Stomach smooth muscle (tissue), 2 donors: ENCODE measurements around the gene FYN.

Experiments
- H3K27ac ChIP-seq: one replicate; pipeline ENCODE4 v1.7.0; 2013; ENCODE audit warnings: mild to moderate bottlenecking, low read length, inconsistent platforms
- H3K27me3 ChIP-seq, 2 donors: one replicate each; pipeline ENCODE4 v1.7.0; 2013; ENCODE audit warnings: low read length in 2 of 2; ENCODE audit not compliant: insufficient read depth in 2 of 2, control insufficient read depth in 1 of 2
- H3K36me3 ChIP-seq, 2 donors: one replicate each; pipeline ENCODE4 v1.7.0; 2013; ENCODE audit warnings: low read length in 2 of 2; ENCODE audit not compliant: control insufficient read depth in 2 of 2, insufficient read depth in 2 of 2
- H3K4me1 ChIP-seq: one replicate; pipeline ENCODE4 v1.7.0; 2013; ENCODE audit warnings: low read length; ENCODE audit not compliant: control insufficient read depth, insufficient read depth
- H3K4me3 ChIP-seq, 2 donors: one replicate each; pipeline ENCODE4 v1.7.0; 2013; ENCODE audit warnings: low read length in 2 of 2
- H3K9ac ChIP-seq, 2 donors: one replicate each; pipeline ENCODE4 v1.7.0; 2013; ENCODE audit warnings: low read length in 2 of 2, mild to moderate bottlenecking in 1 of 2
- H3K9me3 ChIP-seq, 2 donors: one replicate each; pipeline ENCODE4 v1.7.0; 2013; ENCODE audit warnings: low read length in 2 of 2; ENCODE audit not compliant: control insufficient read depth in 2 of 2
- donor health status: healthy.
- donor health status: Pancreatic carcinoma.

The FYN gene

DNA sequence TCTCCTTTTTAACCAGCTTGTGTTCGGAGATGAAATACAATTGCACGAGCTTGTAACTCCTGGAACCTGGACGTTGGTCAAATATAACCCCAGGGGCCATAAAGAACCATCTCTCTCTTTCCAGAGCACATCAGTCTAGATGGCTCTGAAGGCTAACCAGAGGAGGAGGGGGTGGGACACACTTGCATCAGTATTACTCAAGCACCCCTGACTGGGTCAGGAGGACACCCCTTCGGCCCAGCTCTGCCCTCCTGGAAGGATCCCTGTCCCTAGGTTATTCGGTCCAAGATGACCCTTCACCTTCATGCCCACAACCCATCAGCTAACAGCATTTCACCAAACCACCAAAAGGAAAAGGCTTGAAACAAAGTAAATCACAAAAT is 67.1 kb downstream of the FYN start:
- no peaks in the 10 kb centered on the region for H3K27me3 ChIP-seq
- peaks cover 15% of the 10 kb centered on the region for H3K4me1 ChIP-seq
- no peak overlapping the region for H3K9ac ChIP-seq
- no peaks in the 10 kb centered on the region for H3K36me3 ChIP-seq
- no peaks in the 10 kb centered on the region for H3K9me3 ChIP-seq
- H3K4me3 ChIP-seq, result no peak overlapping the region
- H3K27ac ChIP-seq, result no peak overlapping the region

DNA sequence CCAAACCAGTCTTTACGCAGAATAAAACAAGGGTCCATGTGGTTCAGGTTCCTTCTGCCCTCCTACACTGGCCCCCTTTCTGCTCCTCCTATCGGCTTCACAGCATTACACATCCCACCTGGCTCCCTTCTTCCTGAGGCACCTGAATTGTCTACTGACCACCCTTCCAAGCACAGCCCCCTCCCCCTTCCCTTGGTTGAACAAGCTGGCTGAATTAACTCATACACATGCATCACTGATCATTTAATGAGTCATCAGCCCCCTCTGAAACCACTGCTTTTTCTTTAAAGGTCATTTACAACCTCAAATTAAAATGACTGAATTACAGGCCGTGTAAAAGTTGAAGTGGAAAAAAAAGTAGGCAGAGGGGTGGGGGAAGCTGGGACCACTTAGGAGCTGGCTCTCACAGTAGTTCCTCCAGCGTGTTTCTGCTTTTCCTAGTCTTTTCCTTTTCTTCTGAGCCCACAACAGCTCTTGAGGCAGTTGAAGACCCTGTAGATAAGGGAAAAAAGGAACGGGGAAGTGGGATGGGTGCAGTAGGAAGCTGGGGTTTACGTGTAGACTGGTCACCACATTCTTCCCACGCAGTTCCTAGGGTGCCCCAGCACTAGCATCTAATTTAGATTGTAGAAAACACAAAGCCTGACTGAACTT is 67.6 kb downstream of the FYN start:
- H3K4me3 ChIP-seq, result no peak overlapping the region
- no peak overlapping the region for H3K9ac ChIP-seq
- no peaks in the 10 kb centered on the region for H3K36me3 ChIP-seq
- no peaks in the 10 kb centered on the region for H3K9me3 ChIP-seq
- no peak overlapping the region for H3K27ac ChIP-seq
- H3K27me3 ChIP-seq, result no peaks in the 10 kb centered on the region
- H3K4me1 ChIP-seq, result peaks cover 15% of the 10 kb centered on the region

DNA sequence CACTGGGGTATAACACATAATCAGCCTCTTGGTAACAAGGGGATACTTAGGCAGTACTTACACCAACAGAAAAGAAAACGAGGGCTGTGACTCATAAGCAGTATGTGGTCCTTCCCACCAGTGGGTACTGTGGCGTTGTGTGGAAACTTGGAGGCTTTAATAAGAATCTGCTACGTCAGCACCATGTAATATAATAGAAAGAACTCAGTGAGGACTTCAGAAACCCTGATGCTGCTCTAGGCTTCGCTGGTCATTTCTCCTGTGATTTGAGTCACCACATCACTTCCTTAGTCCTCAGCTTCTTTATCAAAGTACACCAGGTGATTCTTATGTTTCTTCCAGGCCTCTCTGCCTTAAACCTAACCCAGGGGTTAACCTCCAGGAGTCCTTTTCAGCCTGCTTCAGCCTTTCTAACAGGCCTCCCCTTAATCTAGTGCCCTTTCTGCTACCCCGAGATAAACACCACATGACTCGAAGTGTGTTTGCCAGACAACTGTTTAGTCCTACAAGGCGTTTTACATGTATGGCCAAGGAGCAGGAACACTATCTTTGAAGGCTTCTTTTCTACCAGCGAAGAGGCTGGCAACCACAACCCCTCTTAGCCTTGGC is 68.5 kb downstream of the FYN start:
- no peaks in the 10 kb centered on the region for H3K27me3 ChIP-seq
- no peaks in the 10 kb centered on the region for H3K9me3 ChIP-seq
- H3K4me1 ChIP-seq, result peaks cover 15% of the 10 kb centered on the region
- no peaks in the 10 kb centered on the region for H3K36me3 ChIP-seq
- H3K27ac ChIP-seq, result no peak overlapping the region
- no peak overlapping the region for H3K4me3 ChIP-seq
- no peak overlapping the region for H3K9ac ChIP-seq

DNA sequence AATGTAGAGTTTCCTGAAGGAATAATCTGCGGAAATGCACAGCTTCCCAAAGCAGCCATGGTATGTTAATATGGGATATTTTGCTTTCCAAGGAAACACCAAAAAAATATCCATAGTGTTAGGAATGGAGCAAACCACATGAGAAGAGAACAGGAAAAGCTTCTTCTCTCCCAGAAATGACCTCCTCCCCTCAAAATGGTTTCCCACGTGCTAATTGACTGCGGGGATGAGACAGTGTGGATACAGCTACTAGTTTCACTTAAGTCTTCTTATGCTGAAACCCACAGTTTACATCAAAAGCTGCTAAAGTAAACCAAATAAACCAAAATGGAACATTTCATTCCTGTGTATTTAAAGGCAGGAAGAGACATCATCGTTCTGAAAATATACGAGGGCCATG is 69.4 kb downstream of the FYN start:
- H3K4me3 ChIP-seq, result no peak overlapping the region
- no peaks in the 10 kb centered on the region for H3K36me3 ChIP-seq
- no peaks in the 10 kb centered on the region for H3K27me3 ChIP-seq
- peaks cover 18% of the 10 kb centered on the region for H3K4me1 ChIP-seq
- no peaks in the 10 kb centered on the region for H3K9me3 ChIP-seq
- no peak overlapping the region for H3K27ac ChIP-seq
- no peak overlapping the region for H3K9ac ChIP-seq

DNA sequence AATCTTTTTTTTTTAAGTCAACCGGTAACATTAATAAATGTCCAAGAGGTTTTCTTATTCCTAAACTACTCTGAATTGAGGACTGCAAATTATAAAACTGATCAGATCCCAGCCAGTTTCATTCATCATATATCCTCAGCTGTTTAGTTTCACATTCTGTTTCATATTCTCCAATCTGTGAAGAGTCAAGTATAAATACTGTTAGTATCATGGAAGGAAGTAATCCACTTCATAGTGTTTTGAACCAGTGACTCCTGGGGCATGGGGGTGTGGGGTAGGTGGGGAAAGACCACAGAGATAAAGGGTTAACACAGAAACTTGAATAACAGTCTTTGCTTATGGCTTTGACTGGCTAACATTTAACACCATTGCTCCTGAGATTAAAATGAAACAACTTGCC is 69.9 kb downstream of the FYN start:
- Histone ChIP-seq H3K4me1 (peaks cover 18% of the 10 kb centered on the region), H3K27ac (no peak overlapping the region), H3K4me3 (no peak overlapping the region), H3K27me3 (no peaks in the 10 kb centered on the region), H3K9me3 (no peaks in the 10 kb centered on the region), H3K9ac (no peak overlapping the region), H3K36me3 (no peaks in the 10 kb centered on the region)

DNA sequence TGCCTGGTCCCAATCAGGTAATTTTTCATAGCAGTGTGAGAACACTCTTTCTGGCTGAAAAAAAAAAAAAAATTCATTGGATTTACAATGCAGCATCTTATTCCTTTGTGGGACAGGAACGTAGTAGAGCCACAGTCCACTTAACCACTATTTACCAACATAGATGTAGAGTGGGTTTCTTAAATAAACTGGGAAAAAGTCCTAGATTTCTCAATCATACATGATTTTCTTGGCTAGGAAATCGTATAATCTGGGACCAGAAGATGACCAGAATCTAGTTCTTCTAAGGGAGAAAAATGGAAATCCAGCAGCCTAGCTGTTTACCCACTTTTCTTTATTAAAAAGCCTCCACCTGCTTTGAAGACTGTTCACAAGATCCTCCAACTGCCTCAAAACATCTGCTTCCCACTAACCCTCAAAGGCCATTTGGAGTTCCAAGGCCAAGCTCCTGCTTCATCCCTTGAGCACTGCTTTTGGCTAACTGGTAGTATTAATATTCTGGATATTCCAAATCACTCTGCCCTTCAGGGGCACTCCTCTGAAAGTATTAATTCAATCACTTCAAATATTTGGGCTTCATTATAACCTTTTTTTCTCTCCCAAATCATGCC is 70.4 kb downstream of the FYN start:
- H3K27ac ChIP-seq, result no peak overlapping the region
- no peak overlapping the region for H3K9ac ChIP-seq
- no peaks in the 10 kb centered on the region for H3K27me3 ChIP-seq
- no peak overlapping the region for H3K4me3 ChIP-seq
- no peaks in the 10 kb centered on the region for H3K36me3 ChIP-seq
- H3K4me1 ChIP-seq, result peaks cover 16% of the 10 kb centered on the region
- H3K9me3 ChIP-seq, result no peaks in the 10 kb centered on the region

DNA sequence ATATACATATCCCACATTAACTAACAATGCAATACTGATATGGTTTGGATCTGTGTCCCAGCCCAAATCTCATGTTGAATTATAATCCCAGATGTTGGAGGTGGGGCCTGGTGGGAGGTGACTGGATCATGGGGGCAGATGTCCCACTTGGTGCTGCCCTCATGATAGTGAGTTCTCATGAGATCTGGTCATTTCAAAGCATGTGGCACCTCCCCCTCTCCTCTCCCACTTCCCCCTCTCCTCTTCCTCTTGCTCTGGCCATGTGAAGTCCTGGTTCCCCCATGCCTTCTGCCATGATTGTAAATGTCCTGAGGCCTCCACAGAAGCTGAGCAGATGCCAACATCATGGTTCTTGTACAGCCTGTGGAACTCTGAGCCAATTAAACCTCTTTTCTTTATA is 71.2 kb downstream of the FYN start:
- H3K27ac ChIP-seq, result no peak overlapping the region
- no peaks in the 10 kb centered on the region for H3K27me3 ChIP-seq
- H3K9me3 ChIP-seq, result no peaks in the 10 kb centered on the region
- H3K36me3 ChIP-seq, result no peaks in the 10 kb centered on the region
- H3K4me3 ChIP-seq, result no peak overlapping the region
- peaks cover 16% of the 10 kb centered on the region for H3K4me1 ChIP-seq
- H3K9ac ChIP-seq, result no peak overlapping the region

DNA sequence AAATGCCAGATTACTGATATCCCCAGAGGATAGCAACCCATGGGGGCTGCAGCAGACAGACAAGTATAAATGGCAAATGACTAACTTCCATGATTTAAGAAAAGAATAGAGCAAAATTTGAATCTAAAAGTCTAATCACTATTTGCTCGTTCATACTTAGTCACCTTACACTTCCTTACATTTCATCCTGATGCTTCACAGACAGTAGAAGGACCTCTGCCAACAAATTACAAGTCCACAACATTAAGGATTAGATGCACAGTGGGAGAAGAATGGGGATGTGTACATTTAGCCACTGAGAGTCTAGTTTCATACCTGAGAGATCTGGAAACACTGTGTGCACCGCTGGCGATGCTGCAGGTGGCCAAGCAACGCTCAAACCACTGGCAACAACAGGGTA is 72.4 kb downstream of the FYN start:
- H3K4me3 ChIP-seq, result no peak overlapping the region

DNA sequence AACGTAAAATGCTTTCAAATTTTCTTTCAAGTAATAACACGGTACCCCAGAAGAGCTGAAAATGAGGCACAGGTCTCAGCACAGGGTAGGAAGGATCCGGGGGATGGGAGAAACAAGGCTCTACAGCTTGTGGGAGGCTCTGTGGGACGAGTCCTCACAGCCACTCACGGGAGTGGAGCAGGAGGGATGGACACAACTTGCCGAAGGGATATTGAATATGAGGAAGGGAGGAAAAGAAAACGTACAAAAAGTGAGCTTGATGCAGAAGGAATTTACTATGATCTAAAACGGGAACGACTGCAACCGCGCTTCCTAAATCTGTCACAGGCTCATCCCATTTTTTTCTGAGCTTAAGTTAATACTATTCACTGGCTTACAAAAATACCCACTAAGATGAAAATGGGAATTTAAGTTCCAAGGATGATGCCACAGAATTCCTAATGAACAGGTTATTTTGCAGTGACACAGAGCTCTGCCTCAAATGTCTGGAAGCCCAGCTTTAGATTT is 72.9 kb downstream of the FYN start:
- H3K4me3 ChIP-seq, result no peak overlapping the region
- no peaks in the 10 kb centered on the region for H3K27me3 ChIP-seq
- H3K9me3 ChIP-seq, result no peaks in the 10 kb centered on the region
- no peaks in the 10 kb centered on the region for H3K36me3 ChIP-seq
- no peak overlapping the region for H3K9ac ChIP-seq
- no peak overlapping the region for H3K27ac ChIP-seq
- peaks cover 12% of the 10 kb centered on the region for H3K4me1 ChIP-seq

More for the DNA sequence above, 72.4 kb downstream of the FYN start:
- H3K9me3 ChIP-seq, result no peaks in the 10 kb centered on the region
- H3K4me1 ChIP-seq, result peaks cover 12% of the 10 kb centered on the region
- H3K9ac ChIP-seq, result no peak overlapping the region
- no peaks in the 10 kb centered on the region for H3K36me3 ChIP-seq
- no peaks in the 10 kb centered on the region for H3K27me3 ChIP-seq
- no peak overlapping the region for H3K27ac ChIP-seq

DNA sequence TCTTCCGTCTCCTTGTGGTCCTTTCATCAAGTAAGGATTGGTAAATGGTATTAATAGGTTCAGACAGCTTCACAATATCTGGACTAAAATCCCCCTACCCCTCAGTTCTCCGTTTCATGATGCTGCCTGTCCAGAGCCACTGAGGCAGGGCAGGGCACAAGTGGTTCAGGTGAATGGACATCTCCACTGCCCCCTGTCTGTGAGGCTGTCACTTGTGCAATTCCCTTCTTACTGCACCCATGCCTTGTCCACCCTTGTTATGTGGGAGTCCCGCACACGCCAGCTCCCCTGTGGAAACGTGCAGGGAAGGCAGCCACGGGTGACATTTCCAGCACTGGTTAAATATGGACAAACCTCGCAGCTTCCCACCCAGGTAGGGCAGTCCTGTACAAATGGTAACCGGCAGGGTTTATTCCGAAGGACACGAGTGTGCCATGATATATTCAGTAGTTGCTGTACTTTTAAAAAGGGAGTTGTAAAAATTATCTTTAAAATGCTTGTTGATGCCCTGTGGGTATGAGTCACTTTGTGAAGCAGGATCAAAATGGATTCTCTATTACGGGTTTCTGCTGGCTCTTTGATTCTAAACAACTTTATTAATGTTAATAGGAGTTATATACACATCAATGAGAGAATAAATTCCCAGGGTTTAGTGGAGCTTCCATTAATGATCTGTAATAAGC is 73.5 kb downstream of the FYN start:
- Histone ChIP-seq H3K27me3 (no peaks in the 10 kb centered on the region), H3K36me3 (no peaks in the 10 kb centered on the region), H3K9me3 (no peaks in the 10 kb centered on the region), H3K4me3 (no peak overlapping the region), H3K4me1 (peaks cover 10% of the 10 kb centered on the region), H3K9ac (no peak overlapping the region), H3K27ac (no peak overlapping the region)
